GM12878 (cell line): ENCODE measurements around the gene SH3BP1. TPM values are rescaled to one million over a fixed set of nuclear protein-coding genes. Genes with fewer than 3 reads are reported as not detected.
A peak's percentile ranks its signal among the peaks of the same experiment; 100 is the strongest.

Source experiments
- CREB1 ChIP-seq: IDR thresholded peaks from 2 replicates; pipeline ENCODE4 v1.6.1; 2012; ENCODE audit warnings: low read depth, mild to moderate bottlenecking, inconsistent platforms
- CREM ChIP-seq: IDR thresholded peaks from 2 replicates; pipeline ENCODE4 v1.6.1; 2014; ENCODE audit warnings: antibody characterized with exemption, low read depth
- CTCF ChIP-seq, 3 experiments: IDR thresholded peaks in 2 of 3; conservative IDR thresholded peaks in 1 of 3; 2 replicates each; pipeline ENCODE4 v1.5.1; 2011; ENCODE audit warnings: low read depth in 3 of 3, low read length in 3 of 3, mild to moderate bottlenecking in 3 of 3, control low read depth in 2 of 3, moderate library complexity in 2 of 3, inconsistent platforms in 1 of 3, mixed read lengths in 1 of 3; ENCODE audit not compliant: control insufficient read depth in 2 of 3, insufficient read depth in 1 of 3; ENCODE audit errors: extremely low read depth in 1 of 3
- EGR1 ChIP-seq, 2 experiments: IDR thresholded peaks; 1 replicate in 1 of 2; 2 replicates in 1 of 2; pipeline ENCODE4 v1.6.1; 2011 to 2012; ENCODE audit warnings: low read depth in 2 of 2, low read length in 2 of 2, borderline replicate concordance in 1 of 2, mild to moderate bottlenecking in 1 of 2, moderate library complexity in 1 of 2
- ESRRA ChIP-seq: IDR thresholded peaks from 2 replicates; pipeline ENCODE4 v1.6.1; 2012; ENCODE audit warnings: mild to moderate bottlenecking, low read length, improper control_type of control experiment
- GATAD2B ChIP-seq: fragments of 450-650 bp; conservative IDR thresholded peaks from 2 replicates; pipeline ENCODE4 v1.6.1; 2017; ENCODE audit warnings: low read depth, mild to moderate bottlenecking, moderate library complexity
- HDGF ChIP-seq: fragments of 450-650 bp; IDR thresholded peaks from 2 replicates; pipeline ENCODE4 v1.6.1; 2016; ENCODE audit warnings: antibody characterized with exemption
- NFXL1 ChIP-seq: fragments of 450-650 bp; IDR thresholded peaks from 2 replicates; pipeline ENCODE4 v1.6.1; 2017; ENCODE audit warnings: antibody characterized with exemption, mild to moderate bottlenecking, borderline replicate concordance
- PKNOX1 ChIP-seq: fragments of 450-650 bp; IDR thresholded peaks from 2 replicates; pipeline ENCODE4 v1.6.1; 2016; ENCODE audit warnings: mild to moderate bottlenecking
- PML ChIP-seq: IDR thresholded peaks from 2 replicates; pipeline ENCODE4 v1.6.1; 2012; ENCODE audit warnings: low read length, inconsistent platforms
- POLR2A ChIP-seq: IDR thresholded peaks from 2 replicates; pipeline ENCODE4 v1.6.1; 2011; ENCODE audit warnings: low read depth, mild to moderate bottlenecking, low read length
- POLR2AphosphoS2 ChIP-seq: IDR thresholded peaks from 2 replicates; pipeline ENCODE4 v1.6.1; 2011; ENCODE audit warnings: low read depth, mild to moderate bottlenecking, low read length, improper control_type of control experiment, moderate library complexity
- POLR2AphosphoS5 ChIP-seq: IDR thresholded peaks from 2 replicates; pipeline ENCODE4 v1.6.1; 2011; ENCODE audit warnings: mild to moderate bottlenecking, low read length, inconsistent platforms
- RB1 ChIP-seq: fragments of 450-650 bp; formaldehyde crosslinking; IDR thresholded peaks from 2 replicates; pipeline ENCODE4 v1.6.1; 2017; ENCODE audit warnings: mild to moderate bottlenecking, borderline replicate concordance
- SIN3A ChIP-seq: IDR thresholded peaks from 2 replicates; pipeline ENCODE4 v1.6.1; 2012; ENCODE audit warnings: low read depth, low read length, improper control_type of control experiment
- SMAD5 ChIP-seq: IDR thresholded peaks from 2 replicates; pipeline ENCODE4 v1.6.1; 2016; ENCODE audit warnings: antibody characterized with exemption, low read depth
- SMC3 ChIP-seq: IDR thresholded peaks from 2 replicates; pipeline ENCODE4 v1.6.1; 2011; ENCODE audit warnings: low read length, improper control_type of control experiment, borderline replicate concordance
- SP1 ChIP-seq: IDR thresholded peaks from one replicate; pipeline ENCODE4 v1.6.1; 2011; ENCODE audit warnings: low read depth, low read length
- SREBF2 ChIP-seq: IDR thresholded peaks from 2 replicates; pipeline ENCODE4 v1.6.1; 2012; ENCODE audit warnings: mild to moderate bottlenecking, low read length
- TAF1 ChIP-seq: IDR thresholded peaks from 2 replicates; pipeline ENCODE4 v1.6.1; 2011; ENCODE audit warnings: mild to moderate bottlenecking, low read depth, low read length, borderline replicate concordance
- TCF12 ChIP-seq: IDR thresholded peaks from 2 replicates; pipeline ENCODE4 v1.6.1; 2011; ENCODE audit warnings: low read depth, mild to moderate bottlenecking, low read length
- WRNIP1 ChIP-seq: IDR thresholded peaks from 2 replicates; pipeline ENCODE4 v1.6.1; 2011; ENCODE audit warnings: low read depth, low read length, improper control_type of control experiment, borderline replicate concordance
- YBX1 ChIP-seq: fragments of 450-650 bp; IDR thresholded peaks from 2 replicates; pipeline ENCODE4 v1.6.1; 2016; ENCODE audit warnings: antibody characterized with exemption
- YY1 ChIP-seq: IDR thresholded peaks from 2 replicates; pipeline ENCODE4 v1.6.1; 2011; ENCODE audit warnings: low read depth, mild to moderate bottlenecking, low read length
- ZBED1 ChIP-seq: IDR thresholded peaks from 2 replicates; pipeline ENCODE4 v1.6.1; 2016; ENCODE audit warnings: borderline replicate concordance
- ZNF24 ChIP-seq: fragments of 450-650 bp; IDR thresholded peaks from 2 replicates; pipeline ENCODE4 v1.6.1; 2017; ENCODE audit warnings: antibody characterized with exemption, mild to moderate bottlenecking
- ZZZ3 ChIP-seq: IDR thresholded peaks from 2 replicates; pipeline ENCODE4 v1.6.1; 2011; ENCODE audit warnings: low read depth; ENCODE audit not compliant: control insufficient read depth, insufficient read length
- polyA plus RNA-seq, 11 experiments: library from polyadenylated mRNA; depleted of rRNA in 4 of 11; unstranded in 6 of 11; stranded (reverse) in 5 of 11; fragments of >200 nt; fragmentation: Nextera tagmentation in 4 of 11; fragmentation: Illumina TruSeq in 1 of 11; extraction: Ambion mirVana in 4 of 11; extraction: Trizol in 1 of 11; gene quantifications; 1 replicate in 1 of 11; 2 replicates in 10 of 11; pipeline versions ENCODE4 v1.2.1 to v1.2.3, GENCODE V29; 2011 to 2016; ENCODE audit warnings: inconsistent platforms in 2 of 11, missing spikeins in 2 of 11, low read depth in 1 of 11
- total RNA-seq, 4 experiments: library from RNA; depleted of rRNA in 3 of 4; stranded (reverse); fragments of >200 nt in 3 of 4; fragmentation: Illumina TruSeq in 1 of 4; extraction: Trizol in 1 of 4; gene quantifications; 2 replicates each; pipeline versions ENCODE4 v1.2.1 to v1.2.3, GENCODE V29; 2013 to 2021
- TF ChIP-seq, protein P1 (sequence below): IDR thresholded peaks from 2 replicates; pipeline ENCODE4 v1.6.1; 2012; ENCODE audit warnings: low read depth, low read length, improper control_type of control experiment
- TF ChIP-seq, protein P2 (sequence below): fragments of 450-650 bp; IDR thresholded peaks from 2 replicates; pipeline ENCODE4 v1.6.1; 2016; ENCODE audit warnings: mild to moderate bottlenecking

Gene SH3BP1
- total and polyA plus RNA-seq, 10 of the 15 experiments (the other 5 are each of a cell fraction or from before 2014, with no cell fraction given) = 0.29 to 70.5 (median 22.5) TPM

- peak; percentile 16; the same call in 1 of the 2 replicates for TF ChIP-seq PKNOX1
- TF ChIP-seq SMAD5 = 0 out of 2 replicates have a peak, but pooled peaks have one; percentile 24
- TF ChIP-seq GATAD2B = peak; percentile 78; the same call in 1 of the 2 replicates
- TF ChIP-seq ZBED1 = no peak
- TF ChIP-seq ZZZ3 = no peak
- TF ChIP-seq EGR1 (IDR thresholded peaks at IDR 0.05; ENCODE audit: borderline replicate concordance in 1 of 2, low read depth in 2 of 2, low read length in 2 of 2) = peak in 1 of 2 experiments; percentile 84; a peak in 2 of 3 replicates
- TF ChIP-seq WRNIP1 = 0 out of 2 replicates have a peak, but pooled peaks have one; percentile 14
- no peak for TF ChIP-seq ESRRA
- TF ChIP-seq CREB1 = peak; percentile 84
- no peak for TF ChIP-seq CTCF (IDR thresholded peaks at IDR 0.05 in 2 of 3, conservative IDR thresholded peaks at IDR 0.05 in 1 of 3; ENCODE audit: control insufficient read depth in 2 of 3, extremely low read depth in 1 of 3, insufficient read depth in 1 of 3, low read depth in 3 of 3, low read length in 3 of 3)
- peak; percentile 76; the same call in 1 of the 2 replicates for TF ChIP-seq POLR2AphosphoS2
- TF ChIP-seq HDGF = peak; percentile 69; the same call in 1 of the 2 replicates
- TF ChIP-seq PML = peak; percentile 48; the same call in 1 of the 2 replicates
- no peak for TF ChIP-seq RB1
- no peak for TF ChIP-seq SMC3
- TF ChIP-seq ZNF24 = peak; percentile 98
- peak; percentile 78 for TF ChIP-seq POLR2A
- 0 out of 2 replicates have a peak, but pooled peaks have one; percentile 12 for TF ChIP-seq YY1
- TF ChIP-seq, protein P1, sequence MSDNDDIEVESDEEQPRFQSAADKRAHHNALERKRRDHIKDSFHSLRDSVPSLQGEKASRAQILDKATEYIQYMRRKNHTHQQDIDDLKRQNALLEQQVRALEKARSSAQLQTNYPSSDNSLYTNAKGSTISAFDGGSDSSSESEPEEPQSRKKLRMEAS = peak; percentile 49; the same call in 1 of the 2 replicates
- TF ChIP-seq NFXL1 = no peak
- TF ChIP-seq YBX1 = no peak
- 0 out of 2 replicates have a peak, but pooled peaks have one; percentile 18 for TF ChIP-seq TAF1
- no peak for TF ChIP-seq SREBF2
- peak; percentile 61; the same call in 1 of the 2 replicates for TF ChIP-seq POLR2AphosphoS5
- peak; percentile 87 for TF ChIP-seq TCF12
- TF ChIP-seq SP1 = peak; percentile 40
- no peak for TF ChIP-seq SIN3A
- TF ChIP-seq CREM = peak; percentile 53; the same call in 1 of the 2 replicates
- TF ChIP-seq, protein P2, sequence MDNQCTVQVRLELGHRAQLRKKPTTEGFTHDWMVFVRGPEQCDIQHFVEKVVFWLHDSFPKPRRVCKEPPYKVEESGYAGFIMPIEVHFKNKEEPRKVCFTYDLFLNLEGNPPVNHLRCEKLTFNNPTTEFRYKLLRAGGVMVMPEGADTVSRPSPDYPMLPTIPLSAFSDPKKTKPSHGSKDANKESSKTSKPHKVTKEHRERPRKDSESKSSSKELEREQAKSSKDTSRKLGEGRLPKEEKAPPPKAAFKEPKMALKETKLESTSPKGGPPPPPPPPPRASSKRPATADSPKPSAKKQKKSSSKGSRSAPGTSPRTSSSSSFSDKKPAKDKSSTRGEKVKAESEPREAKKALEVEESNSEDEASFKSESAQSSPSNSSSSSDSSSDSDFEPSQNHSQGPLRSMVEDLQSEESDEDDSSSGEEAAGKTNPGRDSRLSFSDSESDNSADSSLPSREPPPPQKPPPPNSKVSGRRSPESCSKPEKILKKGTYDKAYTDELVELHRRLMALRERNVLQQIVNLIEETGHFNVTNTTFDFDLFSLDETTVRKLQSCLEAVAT = 0 out of 2 replicates have a peak, but pooled peaks have one; percentile 61
These were observed 37.4 kb downstream of the SH3BP1 start (continued) for GRCh38 chr22:37676736-37677492.
